ENCODE measurements around the gene CITED2.

Gene CITED2

GRCh38 chr6:139337830-139338229, 36.6 kb downstream of the CITED2 start:
- no peak for TF ChIP-seq CTCF (IDR thresholded peaks at IDR 0.05; ENCODE audit: insufficient read depth, low read depth, low read length, missing control alignments)
- H3K4me3 ChIP-seq (ENCODE audit: low read depth, low read length): no peak overlapping the region
- DNase-seq (ENCODE audit: low read depth): no peak

- no peak for DNase-seq (ENCODE audit: low read depth)
- no peak overlapping the region for H3K4me3 ChIP-seq (ENCODE audit: low read depth, low read length)
- TF ChIP-seq CTCF (IDR thresholded peaks at IDR 0.05; ENCODE audit: insufficient read depth, low read depth, low read length, missing control alignments): no peak
Measured at GRCh38 chr6:139337001-139337400, 37.4 kb downstream of the CITED2 start.

DNA sequence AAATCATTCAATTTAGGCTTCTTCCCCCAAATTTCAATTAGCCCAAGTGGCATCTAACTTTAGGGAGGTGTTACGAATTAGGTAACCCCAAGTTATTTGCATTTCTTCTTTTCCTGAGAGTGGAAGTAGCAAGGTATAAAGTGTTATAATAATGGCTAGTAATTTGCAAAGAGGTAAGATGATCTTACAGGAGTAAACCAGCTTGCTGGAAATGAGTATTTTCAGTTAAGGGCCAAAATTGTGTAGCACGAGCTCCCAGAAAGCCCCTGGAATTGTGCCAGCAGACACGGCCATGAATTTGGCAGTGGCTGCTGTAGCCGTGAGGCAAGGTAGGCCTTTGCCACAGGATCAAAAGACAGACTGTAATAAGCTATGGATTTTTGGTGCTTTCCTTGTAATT, 38.0 kb downstream of the CITED2 start:
- no peak for TF ChIP-seq CTCF (IDR thresholded peaks at IDR 0.05; ENCODE audit: insufficient read depth, low read depth, low read length, missing control alignments)
- H3K4me3 ChIP-seq (ENCODE audit: low read depth, low read length): no peak overlapping the region
- DNase-seq (ENCODE audit: low read depth): peak; percentile 72

GRCh38 chr6:139335447-139336210, 38.8 kb downstream of the CITED2 start:
- no peak overlapping the region for H3K4me3 ChIP-seq (ENCODE audit: low read depth, low read length)
- no peak for DNase-seq (ENCODE audit: low read depth)
- TF ChIP-seq CTCF (IDR thresholded peaks at IDR 0.05; ENCODE audit: insufficient read depth, low read depth, low read length, missing control alignments): no peak

DNA sequence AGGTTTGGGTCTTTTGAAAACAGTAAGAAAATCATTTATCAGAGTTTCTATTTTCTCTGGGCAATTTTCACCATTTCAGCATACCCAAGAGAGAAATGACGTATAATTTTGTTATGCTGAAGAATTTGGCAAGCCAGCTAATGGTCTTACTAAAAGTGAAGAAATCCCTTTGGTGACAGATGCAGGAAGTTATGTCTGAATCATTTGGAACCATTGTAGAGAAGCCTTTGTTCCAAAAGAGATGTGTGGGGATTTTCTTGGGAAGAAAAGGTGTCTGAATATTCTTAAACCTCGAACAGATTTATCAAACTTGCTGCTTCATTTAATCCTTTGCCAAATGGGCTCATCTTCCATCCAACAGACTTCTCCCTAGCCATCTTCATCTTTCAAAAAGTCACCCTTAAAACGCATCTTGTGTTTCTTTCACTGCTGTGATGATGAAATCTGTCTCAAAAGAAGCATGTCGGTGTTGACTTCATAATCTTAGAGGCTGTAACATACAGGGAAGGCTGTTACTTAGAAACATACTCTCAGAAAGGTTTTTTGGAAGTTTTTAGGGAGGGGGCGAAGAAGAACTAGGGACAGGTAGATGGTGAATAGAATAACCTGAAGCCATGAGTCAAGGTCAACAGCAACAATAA, 39.5 kb downstream of the CITED2 start:
- no peak overlapping the region for H3K4me3 ChIP-seq (ENCODE audit: low read depth, low read length)
- no peak for DNase-seq (ENCODE audit: low read depth)
- no peak for TF ChIP-seq CTCF (IDR thresholded peaks at IDR 0.05; ENCODE audit: insufficient read depth, low read depth, low read length, missing control alignments)

- no peak for DNase-seq (ENCODE audit: low read depth)
- H3K4me3 ChIP-seq (ENCODE audit: low read depth, low read length): no peak overlapping the region
- TF ChIP-seq CTCF (IDR thresholded peaks at IDR 0.05; ENCODE audit: insufficient read depth, low read depth, low read length, missing control alignments): no peak
Measured at GRCh38 chr6:139330826-139331500, 43.5 kb downstream of the CITED2 start.
